SK-N-SH treated with all-trans-retinoic acid at 6 μM for 48 hours (cell line): ENCODE data around the gene RFX8.

Experiments used
- ATAC-seq: fragments of 200-7000 bp; cut with Tn5 transposase; 3 replicates; pipeline ENCODE4 v1.9.1; 2020; ENCODE audit warnings: mild to moderate bottlenecking, moderate library complexity
- ARNTL ChIP-seq: fragments of 450-650 bp; formaldehyde crosslinking; IDR thresholded peaks from 2 replicates; pipeline ENCODE4 v1.5.0; 2020; ENCODE audit warnings: low read depth, mild to moderate bottlenecking, moderate library complexity, borderline replicate concordance
- BACH2 ChIP-seq: fragments of 250-450 bp; sonication (Bioruptor Pico); IDR thresholded peaks from 2 replicates; pipeline ENCODE4 v1.9.0; 2021; ENCODE audit warnings: mild to moderate bottlenecking, borderline replicate concordance
- CSDC2 ChIP-seq: fragments of 250-450 bp; sonication (Bioruptor Pico); IDR thresholded peaks from 2 replicates; pipeline ENCODE4 v1.5.0; 2020; ENCODE audit warnings: mild to moderate bottlenecking, moderate library complexity
- ESRRG ChIP-seq: fragments of 250-450 bp; sonication (Bioruptor Pico); IDR thresholded peaks from 2 replicates; pipeline ENCODE4 v1.6.1; 2021; ENCODE audit warnings: mild to moderate bottlenecking
- GLIS3 ChIP-seq: fragments of 250-450 bp; sonication (Bioruptor Pico); IDR thresholded peaks from 2 replicates; pipeline ENCODE4 v1.5.0; 2020; ENCODE audit warnings: mild to moderate bottlenecking, moderate library complexity
- ISL1 ChIP-seq: fragments of 250-450 bp; sonication (Bioruptor Pico); IDR thresholded peaks from 2 replicates; pipeline ENCODE4 v2.1.2; 2022; ENCODE audit warnings: mild to moderate bottlenecking, moderate library complexity
- OSR1 ChIP-seq: fragments of 250-450 bp; sonication (Bioruptor Pico); IDR thresholded peaks from 2 replicates; pipeline ENCODE4 v1.8.0; 2022; ENCODE audit warnings: moderate library complexity, mild to moderate bottlenecking, inconsistent platforms
- PPARA ChIP-seq: fragments of 250-450 bp; sonication (Bioruptor Pico); IDR thresholded peaks from 2 replicates; pipeline ENCODE4 v1.5.0; 2020; ENCODE audit warnings: mild to moderate bottlenecking, borderline replicate concordance
- SNAI2 ChIP-seq: fragments of 250-450 bp; sonication (Bioruptor Pico); IDR thresholded peaks from 2 replicates; pipeline ENCODE4 v1.5.0; 2020; ENCODE audit warnings: mild to moderate bottlenecking, moderate library complexity
- TCF4 ChIP-seq: fragments of 250-450 bp; sonication (Bioruptor Pico); IDR thresholded peaks from 2 replicates; pipeline ENCODE4 v1.8.0; 2021; ENCODE audit warnings: mild to moderate bottlenecking, moderate library complexity, borderline replicate concordance
- TOX ChIP-seq: fragments of 250-450 bp; sonication (Bioruptor Pico); IDR thresholded peaks from 2 replicates; pipeline ENCODE4 v1.8.0; 2021; ENCODE audit warnings: mild to moderate bottlenecking, moderate library complexity, borderline replicate concordance
- ZFP3 ChIP-seq: fragments of 250-450 bp; sonication (Bioruptor Pico); IDR thresholded peaks from 2 replicates; pipeline ENCODE4 v1.5.0; 2020; ENCODE audit warnings: mild to moderate bottlenecking, moderate library complexity
- ZFP30 ChIP-seq: fragments of 450-650 bp; formaldehyde crosslinking; IDR thresholded peaks from 2 replicates; pipeline ENCODE4 v1.5.0; 2022; ENCODE audit warnings: mild to moderate bottlenecking, moderate library complexity
- ZNF565 ChIP-seq: fragments of 450-650 bp; formaldehyde crosslinking; conservative IDR thresholded peaks from 2 replicates; pipeline ENCODE4 v1.5.0; 2020; ENCODE audit warnings: low read depth, mild to moderate bottlenecking, moderate library complexity
- ZNF70 ChIP-seq: fragments of 450-650 bp; formaldehyde crosslinking; IDR thresholded peaks from 2 replicates; pipeline ENCODE4 v1.5.0; 2020; ENCODE audit warnings: mild to moderate bottlenecking, moderate library complexity
- ZNF8 ChIP-seq: fragments of 450-650 bp; formaldehyde crosslinking; IDR thresholded peaks from 2 replicates; pipeline ENCODE4 v1.5.0; 2020; ENCODE audit warnings: mild to moderate bottlenecking, moderate library complexity
- TF ChIP-seq, protein P1 (sequence below): fragments of 250-450 bp; sonication (Bioruptor Pico); IDR thresholded peaks from 2 replicates; pipeline ENCODE4 v1.5.1; 2020; ENCODE audit warnings: low read depth, mild to moderate bottlenecking, moderate library complexity
- TF ChIP-seq, protein P2 (sequence below): fragments of 250-450 bp; sonication (Bioruptor Pico); IDR thresholded peaks from 2 replicates; pipeline ENCODE4 v1.8.0; 2020; ENCODE audit warnings: mild to moderate bottlenecking, moderate library complexity, borderline replicate concordance
- TF ChIP-seq, protein P3 (sequence below): fragments of 250-450 bp; sonication (Bioruptor Pico); IDR thresholded peaks from 2 replicates; pipeline ENCODE4 v1.5.1; 2021; ENCODE audit warnings: mild to moderate bottlenecking, moderate library complexity
- TF ChIP-seq, protein P4 (sequence below): fragments of 250-450 bp; sonication (Bioruptor Pico); IDR thresholded peaks from 2 replicates; pipeline ENCODE4 v1.5.0; 2020; ENCODE audit warnings: mild to moderate bottlenecking, moderate library complexity
- TF ChIP-seq, protein P5 (sequence below): fragments of 250-450 bp; sonication (Bioruptor Pico); IDR thresholded peaks from 2 replicates; pipeline ENCODE4 v1.8.0; 2021; ENCODE audit warnings: low read depth, mild to moderate bottlenecking, moderate library complexity, borderline replicate concordance

The RFX8 gene

DNA sequence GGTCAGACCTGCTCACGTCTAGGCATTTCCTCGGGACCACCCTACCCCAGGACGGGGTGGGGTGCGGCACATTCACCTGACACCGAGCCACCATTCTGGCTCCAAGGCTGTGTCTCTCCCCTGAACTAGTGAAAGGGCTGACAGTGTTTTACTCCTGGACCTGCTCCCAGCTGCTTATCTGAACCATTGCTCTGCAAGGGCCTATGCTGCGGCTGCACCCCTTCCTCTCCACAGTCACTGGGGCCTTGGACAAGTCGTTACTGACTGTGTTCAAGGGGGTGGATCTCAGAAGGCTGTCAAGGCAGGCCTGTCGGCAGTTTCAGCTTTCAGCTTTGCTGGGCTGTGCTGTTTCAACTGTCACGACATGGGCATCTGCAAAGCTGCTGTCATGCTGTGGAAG lies 99.3 kb downstream of the RFX8 start:
- TF ChIP-seq ZFP3 (no peak), ZNF8 (CRISPR knock-in tag) (no peak), ZNF70 (CRISPR knock-in tag) (no peak), SNAI2 (no peak), ARNTL (CRISPR knock-in tag) (no peak), ISL1 (no peak), ZFP30 (CRISPR knock-in tag) (no peak), CSDC2 (no peak)
- TF ChIP-seq, protein P1, sequence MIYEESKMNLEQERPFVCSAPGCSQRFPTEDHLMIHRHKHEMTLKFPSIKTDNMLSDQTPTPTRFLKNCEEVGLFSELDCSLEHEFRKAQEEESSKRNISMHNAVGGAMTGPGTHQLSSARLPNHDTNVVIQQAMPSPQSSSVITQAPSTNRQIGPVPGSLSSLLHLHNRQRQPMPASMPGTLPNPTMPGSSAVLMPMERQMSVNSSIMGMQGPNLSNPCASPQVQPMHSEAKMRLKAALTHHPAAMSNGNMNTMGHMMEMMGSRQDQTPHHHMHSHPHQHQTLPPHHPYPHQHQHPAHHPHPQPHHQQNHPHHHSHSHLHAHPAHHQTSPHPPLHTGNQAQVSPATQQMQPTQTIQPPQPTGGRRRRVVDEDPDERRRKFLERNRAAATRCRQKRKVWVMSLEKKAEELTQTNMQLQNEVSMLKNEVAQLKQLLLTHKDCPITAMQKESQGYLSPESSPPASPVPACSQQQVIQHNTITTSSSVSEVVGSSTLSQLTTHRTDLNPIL (CRISPR knock-in tag) = no peak
- TF ChIP-seq, protein P2, sequence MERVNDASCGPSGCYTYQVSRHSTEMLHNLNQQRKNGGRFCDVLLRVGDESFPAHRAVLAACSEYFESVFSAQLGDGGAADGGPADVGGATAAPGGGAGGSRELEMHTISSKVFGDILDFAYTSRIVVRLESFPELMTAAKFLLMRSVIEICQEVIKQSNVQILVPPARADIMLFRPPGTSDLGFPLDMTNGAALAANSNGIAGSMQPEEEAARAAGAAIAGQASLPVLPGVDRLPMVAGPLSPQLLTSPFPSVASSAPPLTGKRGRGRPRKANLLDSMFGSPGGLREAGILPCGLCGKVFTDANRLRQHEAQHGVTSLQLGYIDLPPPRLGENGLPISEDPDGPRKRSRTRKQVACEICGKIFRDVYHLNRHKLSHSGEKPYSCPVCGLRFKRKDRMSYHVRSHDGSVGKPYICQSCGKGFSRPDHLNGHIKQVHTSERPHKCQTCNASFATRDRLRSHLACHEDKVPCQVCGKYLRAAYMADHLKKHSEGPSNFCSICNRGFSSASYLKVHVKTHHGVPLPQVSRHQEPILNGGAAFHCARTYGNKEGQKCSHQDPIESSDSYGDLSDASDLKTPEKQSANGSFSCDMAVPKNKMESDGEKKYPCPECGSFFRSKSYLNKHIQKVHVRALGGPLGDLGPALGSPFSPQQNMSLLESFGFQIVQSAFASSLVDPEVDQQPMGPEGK (CRISPR knock-in tag) = no peak
- TF ChIP-seq, protein P3, sequence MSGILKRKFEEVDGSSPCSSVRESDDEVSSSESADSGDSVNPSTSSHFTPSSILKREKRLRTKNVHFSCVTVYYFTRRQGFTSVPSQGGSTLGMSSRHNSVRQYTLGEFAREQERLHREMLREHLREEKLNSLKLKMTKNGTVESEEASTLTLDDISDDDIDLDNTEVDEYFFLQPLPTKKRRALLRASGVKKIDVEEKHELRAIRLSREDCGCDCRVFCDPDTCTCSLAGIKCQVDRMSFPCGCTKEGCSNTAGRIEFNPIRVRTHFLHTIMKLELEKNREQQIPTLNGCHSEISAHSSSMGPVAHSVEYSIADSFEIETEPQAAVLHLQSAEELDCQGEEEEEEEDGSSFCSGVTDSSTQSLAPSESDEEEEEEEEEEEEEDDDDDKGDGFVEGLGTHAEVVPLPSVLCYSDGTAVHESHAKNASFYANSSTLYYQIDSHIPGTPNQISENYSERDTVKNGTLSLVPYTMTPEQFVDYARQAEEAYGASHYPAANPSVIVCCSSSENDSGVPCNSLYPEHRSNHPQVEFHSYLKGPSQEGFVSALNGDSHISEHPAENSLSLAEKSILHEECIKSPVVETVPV (CRISPR knock-in tag) = no peak
- no peak for ATAC-seq

DNA sequence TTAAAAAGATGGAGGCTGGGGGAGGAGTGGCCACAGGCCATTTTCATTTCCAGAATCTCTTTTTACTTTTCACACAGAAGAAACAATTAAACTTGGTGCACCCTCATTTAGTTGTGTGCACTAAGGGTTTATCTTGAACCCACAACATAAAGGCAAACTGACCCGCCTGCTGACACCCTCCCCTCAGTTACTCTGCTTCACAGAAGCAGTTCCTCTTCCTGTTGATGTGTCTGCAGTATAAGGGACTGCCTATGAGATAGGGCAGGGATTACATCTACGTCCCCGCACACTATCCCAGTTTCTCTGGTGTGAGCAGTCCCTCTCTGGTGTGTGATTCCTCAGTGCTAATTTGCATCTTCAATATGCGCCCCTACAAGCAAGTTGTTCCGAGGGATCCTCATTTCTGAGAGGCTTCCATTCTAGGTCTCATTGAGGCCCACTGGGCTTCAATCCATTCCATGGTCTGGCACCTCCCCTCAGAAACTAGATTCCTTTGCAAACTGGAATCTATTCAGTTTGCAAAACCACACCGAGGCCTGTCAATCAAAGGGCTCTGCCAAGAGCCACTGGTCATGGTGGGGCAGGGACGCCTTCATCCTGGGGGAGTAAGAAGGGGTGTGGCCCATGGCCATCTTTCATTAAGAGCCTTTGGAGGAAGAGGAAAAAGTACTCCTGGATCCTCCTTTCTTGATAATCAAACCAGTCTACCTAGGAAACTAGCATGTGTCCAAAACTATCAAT lies 99.9 kb downstream of the RFX8 start:
- TF ChIP-seq ARNTL (CRISPR knock-in tag) (no peak), OSR1 (CRISPR knock-in tag) (no peak), ISL1 (no peak)
- TF ChIP-seq, protein P4, sequence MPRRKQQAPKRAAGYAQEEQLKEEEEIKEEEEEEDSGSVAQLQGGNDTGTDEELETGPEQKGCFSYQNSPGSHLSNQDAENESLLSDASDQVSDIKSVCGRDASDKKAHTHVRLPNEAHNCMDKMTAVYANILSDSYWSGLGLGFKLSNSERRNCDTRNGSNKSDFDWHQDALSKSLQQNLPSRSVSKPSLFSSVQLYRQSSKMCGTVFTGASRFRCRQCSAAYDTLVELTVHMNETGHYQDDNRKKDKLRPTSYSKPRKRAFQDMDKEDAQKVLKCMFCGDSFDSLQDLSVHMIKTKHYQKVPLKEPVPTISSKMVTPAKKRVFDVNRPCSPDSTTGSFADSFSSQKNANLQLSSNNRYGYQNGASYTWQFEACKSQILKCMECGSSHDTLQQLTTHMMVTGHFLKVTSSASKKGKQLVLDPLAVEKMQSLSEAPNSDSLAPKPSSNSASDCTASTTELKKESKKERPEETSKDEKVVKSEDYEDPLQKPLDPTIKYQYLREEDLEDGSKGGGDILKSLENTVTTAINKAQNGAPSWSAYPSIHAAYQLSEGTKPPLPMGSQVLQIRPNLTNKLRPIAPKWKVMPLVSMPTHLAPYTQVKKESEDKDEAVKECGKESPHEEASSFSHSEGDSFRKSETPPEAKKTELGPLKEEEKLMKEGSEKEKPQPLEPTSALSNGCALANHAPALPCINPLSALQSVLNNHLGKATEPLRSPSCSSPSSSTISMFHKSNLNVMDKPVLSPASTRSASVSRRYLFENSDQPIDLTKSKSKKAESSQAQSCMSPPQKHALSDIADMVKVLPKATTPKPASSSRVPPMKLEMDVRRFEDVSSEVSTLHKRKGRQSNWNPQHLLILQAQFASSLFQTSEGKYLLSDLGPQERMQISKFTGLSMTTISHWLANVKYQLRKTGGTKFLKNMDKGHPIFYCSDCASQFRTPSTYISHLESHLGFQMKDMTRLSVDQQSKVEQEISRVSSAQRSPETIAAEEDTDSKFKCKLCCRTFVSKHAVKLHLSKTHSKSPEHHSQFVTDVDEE (CRISPR knock-in tag) = no peak

DNA sequence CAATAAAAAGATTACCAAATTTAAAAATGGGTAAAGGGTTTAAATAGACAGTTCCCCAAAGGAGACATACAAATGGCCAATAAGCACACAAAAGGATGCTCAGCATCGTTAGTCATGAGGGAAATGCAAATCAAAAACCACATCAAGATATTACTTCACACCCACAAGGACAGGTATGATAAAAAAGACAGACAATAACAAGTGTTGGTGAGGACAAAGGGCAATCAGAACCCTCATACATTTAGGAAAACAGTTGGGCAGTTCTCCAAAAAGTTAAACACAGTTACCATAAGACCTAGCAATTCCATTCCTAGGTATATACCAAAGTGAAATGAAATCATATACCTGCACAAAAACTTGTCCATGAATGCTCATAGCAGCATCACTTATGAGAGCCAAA lies 102.1 kb downstream of the RFX8 start:
- TF ChIP-seq SNAI2 = no peak
- TF ChIP-seq, protein P1 (CRISPR knock-in tag) = no peak
- no peak for TF ChIP-seq ZFP30 (CRISPR knock-in tag)
- TF ChIP-seq ESRRG = no peak
- no peak for TF ChIP-seq ZNF70 (CRISPR knock-in tag)
- TF ChIP-seq, protein P5, sequence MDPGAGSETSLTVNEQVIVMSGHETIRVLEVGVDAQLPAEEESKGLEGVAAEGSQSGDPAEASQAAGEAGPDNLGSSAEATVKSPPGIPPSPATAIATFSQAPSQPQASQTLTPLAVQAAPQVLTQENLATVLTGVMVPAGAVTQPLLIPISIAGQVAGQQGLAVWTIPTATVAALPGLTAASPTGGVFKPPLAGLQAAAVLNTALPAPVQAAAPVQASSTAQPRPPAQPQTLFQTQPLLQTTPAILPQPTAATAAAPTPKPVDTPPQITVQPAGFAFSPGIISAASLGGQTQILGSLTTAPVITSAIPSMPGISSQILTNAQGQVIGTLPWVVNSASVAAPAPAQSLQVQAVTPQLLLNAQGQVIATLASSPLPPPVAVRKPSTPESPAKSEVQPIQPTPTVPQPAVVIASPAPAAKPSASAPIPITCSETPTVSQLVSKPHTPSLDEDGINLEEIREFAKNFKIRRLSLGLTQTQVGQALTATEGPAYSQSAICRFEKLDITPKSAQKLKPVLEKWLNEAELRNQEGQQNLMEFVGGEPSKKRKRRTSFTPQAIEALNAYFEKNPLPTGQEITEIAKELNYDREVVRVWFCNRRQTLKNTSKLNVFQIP (CRISPR knock-in tag) = no peak
- no peak for TF ChIP-seq ARNTL (CRISPR knock-in tag)
- TF ChIP-seq, protein P3 (CRISPR knock-in tag) = no peak
- no peak for TF ChIP-seq TOX (CRISPR knock-in tag)
- TF ChIP-seq BACH2 (CRISPR knock-in tag) = no peak
- TF ChIP-seq ZNF8 (CRISPR knock-in tag) = no peak
- TF ChIP-seq ZFP3 = no peak
- no peak for TF ChIP-seq OSR1 (CRISPR knock-in tag)
- TF ChIP-seq ZNF565 = no peak
- TF ChIP-seq, protein P2 (CRISPR knock-in tag) = no peak
- TF ChIP-seq PPARA (CRISPR knock-in tag) = no peak
- no peak for TF ChIP-seq GLIS3 (CRISPR knock-in tag)
- TF ChIP-seq TCF4 (CRISPR knock-in tag) = no peak
- TF ChIP-seq CSDC2 = no peak
- no peak for TF ChIP-seq ISL1
- no peak for ATAC-seq

More for the DNA sequence above, 99.9 kb downstream of the RFX8 start:
- no peak for ATAC-seq
